LNCaP clone FGC (cell line): Measurements from ENCODE around the gene RRN3.

Experiments
- DNase-seq: peaks from one replicate; pipeline ENCODE4 v3.0.0-alpha.2; 2011; ENCODE audit warnings: low read depth
- H3K4me3 ChIP-seq: 2 replicates; pipeline ENCODE4 v1.5.1; 2011; ENCODE audit warnings: mild to moderate bottlenecking, low read depth, low read length, control low read depth
- CTCF ChIP-seq: IDR thresholded peaks from 2 replicates; pipeline ENCODE4 v1.5.1; 2012; ENCODE audit warnings: mild to moderate bottlenecking; ENCODE audit not compliant: control insufficient read depth, insufficient read depth; ENCODE audit errors: extremely low read depth

Gene RRN3

GRCh38 chr16:15059324-15059723 lies 34.7 kb downstream of the RRN3 start:
- no peak overlapping the region for H3K4me3 ChIP-seq
- no peak for DNase-seq

GRCh38 chr16:15057681-15058417 lies 36.2 kb downstream of the RRN3 start:
- H3K4me3 ChIP-seq, result no peak overlapping the region
- no peak for TF ChIP-seq CTCF
- DNase-seq, result no peak

More at GRCh38 chr16:15059324-15059723, 34.7 kb downstream of the RRN3 start:
- TF ChIP-seq CTCF, result no peak

GRCh38 chr16:15055141-15056053 lies 38.7 kb downstream of the RRN3 start:
- no peak for TF ChIP-seq CTCF
- no peak for DNase-seq
- H3K4me3 ChIP-seq, result peak overlapping the region; percentile 82

GRCh38 chr16:15054357-15055140 lies 39.5 kb downstream of the RRN3 start:
- DNase-seq, result no peak
- no peak for TF ChIP-seq CTCF
- H3K4me3 ChIP-seq, result peak overlapping the region; percentile 82

GRCh38 chr16:15053904-15054303 lies 40.2 kb downstream of the RRN3 start:
- H3K4me3 ChIP-seq, result no peak overlapping the region
- TF ChIP-seq CTCF, result no peak
- DNase-seq, result no peak

- H3K4me3 ChIP-seq, result no peak overlapping the region
- no peak for DNase-seq
- no peak for TF ChIP-seq CTCF
These were observed 41.2 kb downstream of the RRN3 start for GRCh38 chr16:15052747-15053476.
